OCI-LY1 (cell line): ENCODE measurements around the gene GDPD3.
A peak's percentile ranks its signal among the peaks of the same experiment; 100 is the strongest.

Experiments used
- H2AFZ ChIP-seq: fragments of 200-600 bp; sonication (generic), shearing (Covaris generic); 2 replicates; pipeline ENCODE4 v1.6.0; 2014; ENCODE audit warnings: antibody characterized with exemption, mild to moderate bottlenecking, low read length
- H3F3A ChIP-seq: fragments of 200-600 bp; sonication (generic), shearing (Covaris generic); 2 replicates; pipeline ENCODE4 v1.6.0; 2014; ENCODE audit warnings: mild to moderate bottlenecking, antibody characterized with exemption, low read length, moderate library complexity; ENCODE audit not compliant: insufficient read depth
- H3K27ac ChIP-seq: fragments of 200-600 bp; sonication (generic); 2 replicates; pipeline ENCODE4 v1.5.1; 2014; ENCODE audit warnings: low read length, mixed run types, mild to moderate bottlenecking, low read depth; ENCODE audit not compliant: poor library complexity, severe bottlenecking
- H3K27me3 ChIP-seq: fragments of 200-600 bp; sonication (generic); 2 replicates; pipeline ENCODE4 v1.6.0; 2014; ENCODE audit warnings: antibody characterized with exemption, mild to moderate bottlenecking, low read length, moderate library complexity; ENCODE audit not compliant: insufficient read depth
- H3K36me3 ChIP-seq: fragments of 200-600 bp; sonication (generic); 2 replicates; pipeline ENCODE4 v1.6.1; 2014; ENCODE audit warnings: mild to moderate bottlenecking, antibody characterized with exemption, low read length, moderate library complexity, mixed read lengths; ENCODE audit not compliant: insufficient read depth
- H3K4me1 ChIP-seq: fragments of 200-600 bp; sonication (generic); 2 replicates; pipeline ENCODE4 v1.5.1; 2014; ENCODE audit warnings: mild to moderate bottlenecking, low read length, moderate library complexity; ENCODE audit not compliant: insufficient read depth, severe bottlenecking
- H3K4me2 ChIP-seq: fragments of 200-600 bp; sonication (generic), shearing (Covaris generic); 2 replicates; pipeline ENCODE4 v1.6.1; 2014; ENCODE audit warnings: low read length
- H3K4me3 ChIP-seq: fragments of 200-600 bp; sonication (generic); 2 replicates; pipeline ENCODE4 v1.5.1; 2014; ENCODE audit warnings: low read length, low read depth, mild to moderate bottlenecking, mixed read lengths; ENCODE audit not compliant: poor library complexity, severe bottlenecking
- H3K79me2 ChIP-seq: fragments of 200-600 bp; shearing (Covaris generic); 2 replicates; pipeline ENCODE4 v1.6.1; 2016; ENCODE audit warnings: mixed run types, low read length, mixed read lengths; ENCODE audit not compliant: insufficient read depth
- H3K9ac ChIP-seq: fragments of 200-600 bp; sonication (generic), shearing (Covaris generic); 2 replicates; pipeline ENCODE4 v1.6.1; 2014; ENCODE audit warnings: mild to moderate bottlenecking, low read length, mixed read lengths
- H3K9me2 ChIP-seq: fragments of 200-600 bp; sonication (generic), shearing (Covaris generic); 2 replicates; pipeline ENCODE4 v1.6.1; 2014; ENCODE audit warnings: low read depth, mild to moderate bottlenecking, low read length, mixed read lengths
- H3K9me3 ChIP-seq: fragments of 200-600 bp; shearing (Covaris generic); 2 replicates; pipeline ENCODE4 v1.6.1; 2014; ENCODE audit warnings: low read length, mixed read lengths
- H4K20me1 ChIP-seq: fragments of 200-600 bp; sonication (generic), shearing (Covaris generic); 2 replicates; pipeline ENCODE4 v1.6.0; 2016; ENCODE audit warnings: mild to moderate bottlenecking, low read length; ENCODE audit not compliant: insufficient read depth
- EZH2 ChIP-seq: fragments of 200-600 bp; sonication (generic), shearing (Covaris generic); IDR thresholded peaks from 2 replicates; pipeline ENCODE4 v1.8.0; 2017; ENCODE audit warnings: borderline replicate concordance, mixed run types, mild to moderate bottlenecking, antibody characterized with exemption, low read length, moderate library complexity, mixed read lengths
- TF ChIP-seq, protein P1 (sequence below): fragments of 200-600 bp; sonication (generic), shearing (Covaris generic); IDR thresholded peaks from 2 replicates; pipeline ENCODE4 v1.5.1; 2017; ENCODE audit warnings: mild to moderate bottlenecking, antibody characterized with exemption, low read length, moderate library complexity, mixed read lengths

GDPD3 gene

DNA sequence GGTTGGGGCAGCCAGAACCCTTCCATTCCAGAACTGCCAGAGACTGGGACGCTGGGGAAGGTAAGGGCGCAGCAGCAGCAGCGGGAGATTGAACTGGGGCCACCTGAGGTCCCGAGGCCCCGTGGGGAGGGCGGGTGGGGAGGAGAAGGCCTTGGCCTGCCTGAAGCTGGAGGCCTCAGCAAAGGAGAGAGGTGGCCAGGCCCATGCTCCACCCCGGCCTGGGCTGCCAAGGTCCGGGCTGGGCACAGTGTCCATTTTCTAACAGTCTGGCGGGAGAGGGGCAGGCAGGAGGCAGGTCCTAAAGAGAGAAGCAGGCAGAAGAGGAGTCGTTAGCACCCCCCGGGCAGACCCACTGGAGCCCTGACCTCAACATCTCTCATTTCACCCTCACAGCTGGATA lies 1.1 kb upstream of the GDPD3 start:
- Histone ChIP-seq H3K9me3 (no peaks in the 10 kb centered on the region), H3F3A (no peaks in the 10 kb centered on the region), H2AFZ (no peak overlapping the region), H3K79me2 (no peaks in the 10 kb centered on the region), H3K27ac (peak overlapping the region; percentile 35), H3K9ac (no peak overlapping the region), H3K4me1 (peaks cover 10% of the 10 kb centered on the region), H4K20me1 (no peaks in the 10 kb centered on the region), H3K36me3 (peaks cover 23% of the 10 kb centered on the region; the same call in 1 of the 2 replicates), H3K9me2 (no peaks in the 10 kb centered on the region), H3K27me3 (no peaks in the 10 kb centered on the region), H3K4me3 (no peak overlapping the region), H3K4me2 (no peak overlapping the region)
- TF ChIP-seq, protein P1, sequence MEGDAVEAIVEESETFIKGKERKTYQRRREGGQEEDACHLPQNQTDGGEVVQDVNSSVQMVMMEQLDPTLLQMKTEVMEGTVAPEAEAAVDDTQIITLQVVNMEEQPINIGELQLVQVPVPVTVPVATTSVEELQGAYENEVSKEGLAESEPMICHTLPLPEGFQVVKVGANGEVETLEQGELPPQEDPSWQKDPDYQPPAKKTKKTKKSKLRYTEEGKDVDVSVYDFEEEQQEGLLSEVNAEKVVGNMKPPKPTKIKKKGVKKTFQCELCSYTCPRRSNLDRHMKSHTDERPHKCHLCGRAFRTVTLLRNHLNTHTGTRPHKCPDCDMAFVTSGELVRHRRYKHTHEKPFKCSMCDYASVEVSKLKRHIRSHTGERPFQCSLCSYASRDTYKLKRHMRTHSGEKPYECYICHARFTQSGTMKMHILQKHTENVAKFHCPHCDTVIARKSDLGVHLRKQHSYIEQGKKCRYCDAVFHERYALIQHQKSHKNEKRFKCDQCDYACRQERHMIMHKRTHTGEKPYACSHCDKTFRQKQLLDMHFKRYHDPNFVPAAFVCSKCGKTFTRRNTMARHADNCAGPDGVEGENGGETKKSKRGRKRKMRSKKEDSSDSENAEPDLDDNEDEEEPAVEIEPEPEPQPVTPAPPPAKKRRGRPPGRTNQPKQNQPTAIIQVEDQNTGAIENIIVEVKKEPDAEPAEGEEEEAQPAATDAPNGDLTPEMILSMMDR, result no peak
- TF ChIP-seq EZH2, result no peak

DNA sequence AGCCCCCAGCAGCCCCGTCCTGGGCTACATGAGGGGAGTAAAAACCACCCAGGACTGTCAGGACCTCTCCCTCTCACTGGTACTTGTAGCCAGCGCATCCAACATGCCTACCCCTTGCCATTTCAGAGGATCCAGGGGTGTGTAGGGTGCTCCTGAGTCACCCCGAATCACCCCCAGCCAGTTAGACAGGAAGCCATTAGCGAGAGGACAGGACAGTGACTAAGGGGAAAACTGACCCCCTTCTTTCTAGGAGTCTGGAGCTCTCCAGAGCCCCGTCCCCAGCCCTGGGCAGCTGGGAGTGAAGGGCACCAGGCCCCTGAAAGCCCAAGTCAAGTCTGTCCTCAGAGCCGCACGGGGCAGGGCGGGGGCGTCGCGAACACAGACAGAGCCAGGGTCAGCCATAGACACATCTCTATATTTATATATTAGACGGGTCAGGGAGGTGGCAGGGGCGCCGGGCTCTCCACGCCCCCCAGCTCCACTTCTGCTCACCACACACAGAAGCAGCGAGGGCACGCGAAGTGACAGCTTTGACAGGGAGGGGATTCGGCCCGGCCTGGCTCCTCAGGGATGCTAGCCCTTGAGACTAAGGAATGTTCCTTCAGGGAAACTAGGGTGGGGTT lies 485 bp upstream of the GDPD3 start:
- Histone ChIP-seq H3K27ac (no peak overlapping the region), H3K9me3 (no peaks in the 10 kb centered on the region), H3K4me3 (no peak overlapping the region), H3K4me1 (peaks cover 10% of the 10 kb centered on the region), H3K36me3 (peaks cover 20% of the 10 kb centered on the region; the same call in 1 of the 2 replicates), H4K20me1 (no peaks in the 10 kb centered on the region), H3K9ac (no peak overlapping the region), H3K79me2 (no peaks in the 10 kb centered on the region), H3F3A (no peaks in the 10 kb centered on the region), H3K4me2 (no peak overlapping the region), H2AFZ (no peak overlapping the region), H3K27me3 (no peaks in the 10 kb centered on the region), H3K9me2 (no peaks in the 10 kb centered on the region)
- TF ChIP-seq, protein P1, result no peak
- TF ChIP-seq EZH2, result no peak

DNA sequence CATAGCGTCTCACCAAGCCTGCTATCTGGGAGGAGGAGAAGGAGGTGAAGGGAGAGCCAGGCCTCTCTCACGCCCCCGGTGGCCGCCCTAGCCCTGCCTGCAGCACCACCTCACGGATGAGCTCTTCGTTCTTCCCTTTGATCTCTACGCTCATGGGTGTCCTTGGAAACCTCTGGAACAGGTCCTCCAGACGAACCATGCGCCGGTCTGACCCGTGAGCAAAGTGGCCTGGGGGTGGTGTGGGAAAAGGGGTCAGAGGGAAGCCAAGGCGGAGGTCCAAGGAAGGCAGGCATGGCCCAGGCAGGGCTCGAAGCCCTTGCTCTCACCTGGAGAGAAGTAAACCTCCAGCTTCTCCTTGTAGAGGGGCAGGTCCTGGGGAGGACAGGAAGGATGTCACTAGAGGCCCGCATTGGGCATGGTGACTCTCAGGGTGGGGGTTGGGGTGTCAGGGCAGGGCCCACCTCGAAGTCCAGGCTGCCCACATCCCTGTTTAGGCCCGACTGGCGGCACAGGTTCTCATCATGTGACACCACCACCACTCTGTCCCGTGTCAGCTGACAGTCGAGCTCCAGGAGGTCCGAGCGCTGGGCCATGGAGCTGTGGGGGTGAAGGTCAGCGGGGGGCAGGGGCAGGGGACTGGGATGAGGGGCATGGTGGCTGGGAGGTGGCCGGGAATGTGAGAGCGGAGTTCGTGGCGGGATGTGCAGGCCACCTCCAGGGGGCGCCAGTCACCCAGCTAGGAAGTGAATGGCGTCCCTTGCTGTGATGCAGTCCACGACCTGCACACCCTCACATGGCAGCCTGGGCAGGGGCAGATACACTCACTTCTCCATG lies 923 bp downstream of the GDPD3 start:
- Histone ChIP-seq H3K79me2 (no peaks in the 10 kb centered on the region), H3K4me1 (peaks cover 10% of the 10 kb centered on the region), H2AFZ (no peak overlapping the region), H3K36me3 (peaks cover 19% of the 10 kb centered on the region), H3K4me2 (no peak overlapping the region), H3K27me3 (no peaks in the 10 kb centered on the region), H3K9me3 (no peaks in the 10 kb centered on the region), H3F3A (no peaks in the 10 kb centered on the region), H3K27ac (no peak overlapping the region), H3K9me2 (no peaks in the 10 kb centered on the region), H3K4me3 (no peak overlapping the region), H3K9ac (no peak overlapping the region), H4K20me1 (no peaks in the 10 kb centered on the region)
- TF ChIP-seq, protein P1, result peak; percentile 86
- no peak for TF ChIP-seq EZH2
